RWPE2 (cell line): ENCODE measurements around the gene PIK3CD.
"Not testable (repeated sequence)": the region's sequence is repeated elsewhere in the genome, so short reads cannot be mapped to it uniquely, and the experiment has no call there.

Experiments
- ATAC-seq: fragments of 200-7000 bp; cut with Tn5 transposase; 3 replicates; pipeline ENCODE4 v1.9.1; 2021; ENCODE audit warnings: low read depth
- DNase-seq: peaks from one replicate; pipeline ENCODE4 v3.0.0-alpha.2; 2020; ENCODE audit warnings: low spot score
- H3K27ac ChIP-seq: fragments of 450-650 bp; 2 replicates; pipeline ENCODE4 v1.5.1; 2017; ENCODE audit warnings: mild to moderate bottlenecking; ENCODE audit not compliant: poor library complexity, severe bottlenecking
- H3K27me3 ChIP-seq: fragments of 250-450 bp; sonication (Bioruptor Pico); 2 replicates; pipeline ENCODE4 v1.5.1; 2021; ENCODE audit warnings: mild to moderate bottlenecking, moderate library complexity; ENCODE audit not compliant: insufficient read depth, poor library complexity, severe bottlenecking
- H3K36me3 ChIP-seq: fragments of 250-450 bp; sonication (Bioruptor Pico); 2 replicates; pipeline ENCODE4 v1.5.1; 2020; ENCODE audit warnings: low read depth, mild to moderate bottlenecking, moderate library complexity
- H3K4me1 ChIP-seq: fragments of 250-450 bp; sonication (Bioruptor Pico); 2 replicates; pipeline ENCODE4 v1.5.1; 2021; ENCODE audit warnings: mild to moderate bottlenecking, moderate library complexity; ENCODE audit not compliant: insufficient read depth, poor library complexity, severe bottlenecking
- H3K4me3 ChIP-seq: fragments of 250-450 bp; sonication (Bioruptor Pico); 2 replicates; pipeline ENCODE4 v1.5.1; 2021; ENCODE audit warnings: mild to moderate bottlenecking, moderate library complexity; ENCODE audit not compliant: severe bottlenecking
- H3K9me3 ChIP-seq: fragments of 250-450 bp; sonication (Bioruptor Pico); 2 replicates; pipeline ENCODE4 v1.5.1; 2021; ENCODE audit warnings: mild to moderate bottlenecking, moderate library complexity; ENCODE audit not compliant: severe bottlenecking
- TF ChIP-seq, protein P1 (sequence below): fragments of 450-650 bp; IDR thresholded peaks from one replicate; pipeline ENCODE4 v1.5.1; 2017; ENCODE audit warnings: mild to moderate bottlenecking, moderate library complexity; ENCODE audit not compliant: poor library complexity, severe bottlenecking

PIK3CD gene

DNA sequence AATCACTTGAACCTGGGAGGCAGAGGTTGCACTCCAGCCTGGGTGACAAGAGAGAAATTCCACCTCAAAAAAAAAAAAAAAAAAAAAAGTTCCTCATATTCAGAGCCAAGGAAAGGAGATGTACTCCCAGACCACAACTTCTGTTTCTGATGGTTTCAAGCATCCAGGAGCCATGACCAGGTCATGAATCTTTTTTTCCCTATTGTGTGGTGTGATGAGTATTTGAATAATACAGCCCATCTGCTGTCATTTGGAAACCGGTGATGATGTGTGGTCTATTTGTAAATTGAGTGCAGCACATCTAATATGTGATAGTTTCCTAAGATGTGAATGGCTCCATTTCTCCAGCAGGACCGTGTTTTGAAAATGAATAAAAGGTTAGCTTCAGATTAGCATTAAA is 18.6 kb downstream of the PIK3CD start:
- Histone ChIP-seq H3K4me1 (peaks cover 11% of the 10 kb centered on the region), H3K36me3 (no peaks in the 10 kb centered on the region), H3K27me3 (no peaks in the 10 kb centered on the region), H3K27ac (no peak overlapping the region), H3K9me3 (no peaks in the 10 kb centered on the region), H3K4me3 (no peak overlapping the region)
- TF ChIP-seq, protein P1, sequence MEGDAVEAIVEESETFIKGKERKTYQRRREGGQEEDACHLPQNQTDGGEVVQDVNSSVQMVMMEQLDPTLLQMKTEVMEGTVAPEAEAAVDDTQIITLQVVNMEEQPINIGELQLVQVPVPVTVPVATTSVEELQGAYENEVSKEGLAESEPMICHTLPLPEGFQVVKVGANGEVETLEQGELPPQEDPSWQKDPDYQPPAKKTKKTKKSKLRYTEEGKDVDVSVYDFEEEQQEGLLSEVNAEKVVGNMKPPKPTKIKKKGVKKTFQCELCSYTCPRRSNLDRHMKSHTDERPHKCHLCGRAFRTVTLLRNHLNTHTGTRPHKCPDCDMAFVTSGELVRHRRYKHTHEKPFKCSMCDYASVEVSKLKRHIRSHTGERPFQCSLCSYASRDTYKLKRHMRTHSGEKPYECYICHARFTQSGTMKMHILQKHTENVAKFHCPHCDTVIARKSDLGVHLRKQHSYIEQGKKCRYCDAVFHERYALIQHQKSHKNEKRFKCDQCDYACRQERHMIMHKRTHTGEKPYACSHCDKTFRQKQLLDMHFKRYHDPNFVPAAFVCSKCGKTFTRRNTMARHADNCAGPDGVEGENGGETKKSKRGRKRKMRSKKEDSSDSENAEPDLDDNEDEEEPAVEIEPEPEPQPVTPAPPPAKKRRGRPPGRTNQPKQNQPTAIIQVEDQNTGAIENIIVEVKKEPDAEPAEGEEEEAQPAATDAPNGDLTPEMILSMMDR = no peak
- ATAC-seq (no peak), DNase-seq (no peak)

DNA sequence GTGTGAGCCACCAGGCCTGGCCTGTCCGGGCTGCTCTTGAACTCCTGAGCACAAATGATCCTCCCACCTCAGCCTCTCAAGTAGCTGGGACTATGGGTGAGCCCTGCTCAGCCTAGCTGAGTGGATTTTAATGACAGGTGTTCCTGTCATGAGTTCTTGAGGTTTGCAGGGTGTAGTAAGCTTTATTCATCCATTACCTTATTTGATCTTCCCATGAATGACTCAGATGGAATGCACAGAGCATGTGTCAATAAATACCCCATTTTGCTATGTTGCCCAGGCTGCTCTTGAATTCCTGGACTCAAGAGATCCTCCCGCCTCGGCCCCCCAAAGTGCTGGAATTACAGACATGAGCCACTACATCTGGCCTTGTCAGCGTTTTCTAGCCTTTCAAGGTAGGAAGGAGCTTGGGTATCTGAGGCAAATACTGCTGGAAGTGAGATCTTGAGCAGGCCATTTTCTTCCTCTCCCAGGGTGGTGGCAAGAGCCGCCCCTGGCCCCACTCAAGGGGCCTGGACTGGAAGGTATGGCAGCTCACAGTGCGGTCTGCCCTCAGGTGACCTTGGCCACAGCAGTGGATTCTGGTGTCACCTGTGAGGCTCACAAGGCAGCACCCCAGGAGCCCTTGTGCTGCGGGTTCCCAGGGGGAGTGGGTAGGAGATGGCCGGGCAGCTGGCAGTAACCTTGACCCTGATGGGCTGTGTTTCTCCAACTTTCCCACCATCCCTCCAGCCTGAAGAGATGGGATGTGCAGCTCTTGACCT is 20.0 kb downstream of the PIK3CD start:
- DNase-seq (no peak), ATAC-seq (peak; percentile 100)
- Histone ChIP-seq H3K9me3 (no peaks in the 10 kb centered on the region), H3K4me3 (no peak overlapping the region), H3K4me1 (peaks cover 11% of the 10 kb centered on the region), H3K27me3 (no peaks in the 10 kb centered on the region), H3K27ac (peak overlapping the region; percentile 38), H3K36me3 (no peaks in the 10 kb centered on the region)
- TF ChIP-seq, protein P1 = no peak

DNA sequence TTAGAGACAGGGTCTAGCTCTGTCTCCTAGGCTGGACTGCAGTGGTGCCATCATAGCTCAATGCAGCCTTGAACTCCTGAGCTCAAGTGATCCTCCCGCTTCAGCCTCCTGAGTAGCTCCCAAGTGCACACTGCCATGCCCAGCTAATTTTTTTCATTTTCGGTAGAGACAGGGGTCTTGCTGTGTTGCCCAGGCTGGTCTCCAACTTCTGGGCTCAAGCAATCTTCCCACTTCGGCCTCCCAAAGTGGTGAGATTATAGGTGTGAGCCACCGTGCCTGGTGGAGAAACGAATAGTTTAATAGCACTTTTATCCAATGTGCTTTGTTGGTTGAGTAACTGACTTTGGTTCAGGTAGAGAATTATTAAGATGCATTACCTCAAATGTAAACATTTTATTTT is 20.9 kb downstream of the PIK3CD start:
- H3K27ac ChIP-seq = no peak overlapping the region
- no peaks in the 10 kb centered on the region for H3K36me3 ChIP-seq
- no peaks in the 10 kb centered on the region for H3K27me3 ChIP-seq
- peaks cover 11% of the 10 kb centered on the region for H3K4me1 ChIP-seq
- ATAC-seq (no peak), DNase-seq (no peak)
- H3K9me3 ChIP-seq = no peaks in the 10 kb centered on the region
- TF ChIP-seq, protein P1 = no peak
- H3K4me3 ChIP-seq = no peak overlapping the region

DNA sequence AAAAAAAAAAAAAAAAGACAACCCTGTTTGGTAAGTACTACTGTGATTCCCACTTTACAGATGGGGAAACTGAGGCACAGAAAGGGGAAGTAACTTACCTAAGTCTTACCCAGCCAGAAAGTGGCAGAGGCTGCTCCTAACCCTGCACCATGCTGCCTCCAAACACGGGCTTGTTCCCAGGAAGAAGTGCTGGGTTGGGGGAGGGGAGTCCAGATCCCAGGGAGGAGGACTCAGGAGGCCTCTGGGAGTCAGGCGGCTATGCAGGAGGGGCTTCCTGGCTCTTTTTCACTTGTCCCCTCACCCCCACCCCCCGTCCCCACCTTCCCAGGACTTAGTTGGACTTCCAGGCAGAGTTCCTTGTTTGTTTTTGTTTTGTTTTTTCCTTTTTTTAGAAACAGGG is 23.9 kb downstream of the PIK3CD start:
- ATAC-seq = no peak
- no peaks in the 10 kb centered on the region for H3K27me3 ChIP-seq
- H3K4me1 ChIP-seq = peaks cover 11% of the 10 kb centered on the region
- no peak overlapping the region for H3K27ac ChIP-seq
- TF ChIP-seq, protein P1 = no peak
- no peaks in the 10 kb centered on the region for H3K9me3 ChIP-seq
- DNase-seq = no peak
- no peaks in the 10 kb centered on the region for H3K36me3 ChIP-seq
- H3K4me3 ChIP-seq = no peak overlapping the region

DNA sequence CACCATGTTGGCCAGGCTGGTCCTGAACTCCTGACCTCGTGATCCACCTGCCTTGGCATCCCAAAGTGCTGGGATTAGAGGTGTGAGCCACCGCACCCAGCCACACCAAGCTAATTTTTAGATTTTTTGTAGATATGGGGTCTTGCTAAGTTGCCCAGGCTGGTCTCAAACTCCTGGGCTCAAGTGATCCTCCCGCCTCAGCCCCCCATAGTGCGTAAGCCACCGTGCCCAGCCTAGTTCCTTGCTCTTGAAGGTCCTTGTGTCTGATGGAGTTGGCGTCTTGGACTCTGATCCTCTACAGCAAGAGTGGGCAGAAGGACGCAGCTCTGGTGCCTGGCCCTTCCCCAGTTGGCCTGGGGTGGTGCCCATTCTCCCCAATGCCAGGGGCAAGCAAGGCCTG is 24.6 kb downstream of the PIK3CD start:
- H3K9me3 ChIP-seq = not testable (repeated sequence)

More for the DNA sequence above, 24.6 kb downstream of the PIK3CD start:
- not testable (repeated sequence) for H3K4me3 ChIP-seq, ATAC-seq, H3K4me1 ChIP-seq, DNase-seq, H3K36me3 ChIP-seq, H3K27me3 ChIP-seq, H3K27ac ChIP-seq
